Endothelial cell of umbilical vein (primary cell): ENCODE measurements around the gene GRIK3. TPM values are rescaled to one million over a fixed set of nuclear protein-coding genes. Genes with fewer than 3 reads are reported as not detected.

Experiments
- BruUV-seq: library from RNA; stranded (reverse); fragments of 400-500 nt; replicated peaks from 2 replicates; lab custom pipeline; 2021; lab: Mats Ljungman, UMichigan
- CTCF ChIA-PET: fragments of 300-600, 350-600 bp; sonication (Branson Sonifier 250); formaldehyde crosslinking; loops from one replicate; lab custom pipeline; 2021; ENCODE audit warnings: antibody characterized with exemption, inconsistent platforms; lab: Charles Lee
- POLR2A ChIA-PET: fragments of 300-600, 350-600 bp; sonication (Branson Sonifier 250); formaldehyde crosslinking; loops from one replicate; lab custom pipeline; 2021; ENCODE audit warnings: antibody characterized with exemption, inconsistent platforms; lab: Charles Lee
- DNase-seq: peaks from one replicate; pipeline ENCODE4 v3.0.0-alpha.2; 2011; ENCODE audit warnings: low read depth, low spot score
- FAIRE-seq: peaks from 2 replicates; lab custom pipeline; 2011; peaks lifted over from hg19 to GRCh38; lab: Jason Lieb, UNC
- H2AFZ ChIP-seq: 2 replicates; pipeline ENCODE4 v1.6.0; 2012; ENCODE audit warnings: low read depth, low read length, control low read depth, inconsistent platforms
- H3K27ac ChIP-seq: 2 replicates; pipeline ENCODE4 v1.5.1; 2011; ENCODE audit warnings: low read depth, mild to moderate bottlenecking, control low read depth, low read length, moderate library complexity; ENCODE audit not compliant: insufficient read depth
- H3K27me3 ChIP-seq, 2 experiments: 2 replicates each; pipeline versions ENCODE4 v1.6.0 to v1.6.1; 2011; ENCODE audit warnings: low read length in 2 of 2, mixed read lengths in 1 of 2; ENCODE audit not compliant: control insufficient read depth in 2 of 2, insufficient read depth in 2 of 2
- H3K36me3 ChIP-seq, 2 experiments: 2 replicates in 1 of 2; 3 replicates in 1 of 2; pipeline ENCODE4 v1.5.1; 2011; ENCODE audit warnings: low read length in 2 of 2, mild to moderate bottlenecking in 1 of 2, moderate library complexity in 1 of 2; ENCODE audit not compliant: control insufficient read depth in 2 of 2, insufficient read depth in 2 of 2; ENCODE audit errors: extremely low read depth in 1 of 2
- H3K4me1 ChIP-seq: 3 replicates; pipeline ENCODE4 v1.5.1; 2011; ENCODE audit warnings: mild to moderate bottlenecking, low read length; ENCODE audit not compliant: control insufficient read depth, insufficient read depth; ENCODE audit errors: extremely low read depth
- H3K4me2 ChIP-seq: 2 replicates; pipeline ENCODE4 v1.6.1; 2011; ENCODE audit warnings: low read length, control low read depth, mixed read lengths; ENCODE audit not compliant: insufficient read depth
- H3K4me3 ChIP-seq, 3 experiments: fragments of 200-600 bp in 1 of 3; sonication (generic), shearing (Covaris generic) in 1 of 3; replicated peaks in 1 of 3; 2 replicates each; pipeline ENCODE4 v1.5.1; 2011 to 2016; ENCODE audit warnings: control low read depth in 3 of 3, low read length in 3 of 3, mild to moderate bottlenecking in 2 of 3, inconsistent platforms in 1 of 3, low read depth in 1 of 3, moderate library complexity in 1 of 3; ENCODE audit not compliant: insufficient read depth in 1 of 3
- H3K79me2 ChIP-seq: 2 replicates; pipeline ENCODE4 v1.6.0; 2012; ENCODE audit warnings: low read length, inconsistent platforms; ENCODE audit not compliant: control insufficient read depth, insufficient read depth
- H3K9ac ChIP-seq: replicated peaks from 2 replicates; pipeline ENCODE3; 2011; ENCODE audit warnings: low read length, control low read depth; ENCODE audit not compliant: insufficient read depth; ENCODE audit errors: extremely low read depth
- H3K9me1 ChIP-seq: replicated peaks from 3 replicates; pipeline ENCODE4 v1.6.0; 2011; ENCODE audit warnings: mild to moderate bottlenecking, low read length; ENCODE audit not compliant: control insufficient read depth, insufficient read depth; ENCODE audit errors: extremely low read depth
- H3K9me3 ChIP-seq: replicated peaks from 2 replicates; pipeline ENCODE4 v1.5.1; 2012; ENCODE audit warnings: low read length, inconsistent platforms; ENCODE audit not compliant: control insufficient read depth, insufficient read depth
- H4K20me1 ChIP-seq: replicated peaks from 2 replicates; pipeline ENCODE3; 2011; ENCODE audit warnings: mild to moderate bottlenecking, low read length; ENCODE audit not compliant: control insufficient read depth, insufficient read depth; ENCODE audit errors: extremely low read depth
- EZH2 ChIP-seq: IDR thresholded peaks from 2 replicates; pipeline ENCODE4 v1.6.1; 2012; ENCODE audit warnings: borderline replicate concordance, low read depth, mild to moderate bottlenecking, moderate library complexity, low read length, inconsistent platforms; ENCODE audit not compliant: severe bottlenecking
- FOS ChIP-seq: IDR thresholded peaks from 2 replicates; pipeline ENCODE4 v1.6.1; 2011; ENCODE audit warnings: mild to moderate bottlenecking, low read length, moderate library complexity, borderline replicate concordance; ENCODE audit not compliant: insufficient read depth
- GATA2 ChIP-seq: IDR thresholded peaks from 2 replicates; pipeline ENCODE4 v1.7.0; 2011; ENCODE audit warnings: low read depth, mild to moderate bottlenecking, moderate library complexity, mixed read lengths, low read length; ENCODE audit not compliant: insufficient read length, insufficient read depth
- JUN ChIP-seq: IDR thresholded peaks from 2 replicates; pipeline ENCODE4 v1.6.1; 2011; ENCODE audit warnings: borderline replicate concordance, low read depth; ENCODE audit not compliant: insufficient read length, insufficient read depth
- MYC ChIP-seq: IDR thresholded peaks from one replicate; pipeline ENCODE4 v1.6.1; 2011; ENCODE audit warnings: mild to moderate bottlenecking, low read depth, low read length
- POLR2A ChIP-seq: IDR thresholded peaks from 2 replicates; pipeline ENCODE4 v1.6.1; 2012; ENCODE audit warnings: low read depth, mild to moderate bottlenecking, control low read depth, low read length
- POLR2AphosphoS5 ChIP-seq: IDR thresholded peaks from 2 replicates; pipeline ENCODE4 v1.6.1; 2012; ENCODE audit warnings: low read depth, mild to moderate bottlenecking, control low read depth, low read length, moderate library complexity; ENCODE audit not compliant: insufficient read depth
- dilution Hi-C: fragments of 300-500 bp; cut with MboI; formaldehyde crosslinking; loops from one replicate; pipeline ENCODE4 v1.15.0; 2019; ENCODE audit warnings: low sequenced_read_pairs; ENCODE audit not compliant: extremely low pct_ligation_motif_present
- intact Hi-C: fragments of 100-400 bp; cut with micrococcal nuclease; formaldehyde crosslinking; loops from one replicate; pipeline ENCODE4 v1.10.0; 2022
- polyA plus RNA-seq, 4 experiments: library from polyadenylated mRNA; depleted of rRNA in 3 of 4; stranded (reverse) in 3 of 4; unstranded in 1 of 4; fragments of >200 nt; gene quantifications; 2 replicates each; pipeline versions ENCODE4 v1.2.1 to v1.2.3, GENCODE V29; 2011 to 2012; ENCODE audit warnings: missing spikeins in 1 of 4
- total RNA-seq: library from RNA; stranded (reverse); gene quantifications from 2 replicates; pipeline ENCODE4 v1.2.3, GENCODE V29; 2021
- TF ChIP-seq, protein P1 (sequence below), 2 donors: IDR thresholded peaks; 1 replicate in 1 of 2; 2 replicates in 1 of 2; pipeline ENCODE4 v1.5.1; 2011; ENCODE audit warnings: low read length in 2 of 2, mild to moderate bottlenecking in 2 of 2, moderate library complexity in 2 of 2, control low read depth in 1 of 2, inconsistent platforms in 1 of 2, low read depth in 1 of 2; ENCODE audit not compliant: insufficient read depth in 1 of 2; ENCODE audit errors: extremely low read depth in 1 of 2
- TF ChIP-seq, protein P2 (sequence below): IDR thresholded peaks from 2 replicates; pipeline ENCODE4 v1.6.1; 2011; ENCODE audit not compliant: insufficient read depth, insufficient read length

The GRIK3 gene
- total and polyA plus RNA-seq, 2 donors (not counting 3 experiments of a cell fraction or from before 2014, with no cell fraction given): not detected

DNA sequence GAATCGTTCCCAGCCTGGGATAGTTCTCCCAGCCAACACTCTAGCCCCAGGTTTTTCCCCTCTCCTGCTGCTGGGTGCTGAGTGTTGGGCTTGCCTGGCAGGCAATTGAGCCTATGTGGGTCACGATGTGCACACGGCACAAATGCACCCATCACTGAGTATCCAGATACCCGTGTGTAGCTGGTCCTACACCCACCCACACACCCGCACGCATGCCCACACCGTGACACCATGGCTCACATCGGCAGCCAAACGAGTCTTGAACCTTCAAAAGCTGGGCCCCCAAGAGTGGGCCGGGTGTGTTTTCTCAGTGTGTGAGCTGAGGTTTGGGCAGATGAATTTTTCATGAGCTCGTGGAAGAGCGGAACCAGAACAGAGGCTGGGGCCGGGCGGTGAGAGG lies 188.5 kb downstream of the GRIK3 start:
- BruUV-seq: no TSS peak

DNA sequence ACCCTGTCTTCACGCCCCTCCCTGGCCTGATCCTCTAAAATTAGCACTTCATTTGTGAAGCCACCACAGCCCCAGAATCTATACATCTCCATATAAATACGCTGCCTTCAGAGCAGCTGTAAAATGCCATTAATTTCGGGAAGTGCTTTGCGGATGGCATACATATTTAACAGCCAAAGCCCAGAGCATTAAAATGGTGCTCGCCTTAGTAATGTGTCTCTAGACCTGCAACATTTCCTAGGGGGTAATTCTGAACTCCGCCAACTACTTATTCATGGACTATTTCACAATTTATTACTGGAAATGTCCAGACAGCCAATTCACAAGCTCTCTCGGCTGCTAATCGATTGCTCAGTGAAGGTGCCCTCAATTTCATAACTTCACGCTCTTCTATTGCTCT lies 189.4 kb downstream of the GRIK3 start:
- ChIA-PET CTCF (interaction anchor here (1.5 kb wide), 1 partner anchor 9 kb away, joined by 4 read pairs; no protein-coding TSS in a partner anchor), POLR2A (no interaction called here)
- no peaks in the 10 kb centered on the region for H3K27me3 ChIP-seq
- no peaks in the 10 kb centered on the region for H3K4me1 ChIP-seq
- H3K4me3 ChIP-seq: no peak overlapping the region
- H4K20me1 ChIP-seq: no peaks in the 10 kb centered on the region
- FAIRE-seq (no peak), DNase-seq (no peak)
- TF ChIP-seq EZH2: no peak
- no peak for TF ChIP-seq GATA2
- TF ChIP-seq POLR2AphosphoS5: no peak
- TF ChIP-seq, protein P1, sequence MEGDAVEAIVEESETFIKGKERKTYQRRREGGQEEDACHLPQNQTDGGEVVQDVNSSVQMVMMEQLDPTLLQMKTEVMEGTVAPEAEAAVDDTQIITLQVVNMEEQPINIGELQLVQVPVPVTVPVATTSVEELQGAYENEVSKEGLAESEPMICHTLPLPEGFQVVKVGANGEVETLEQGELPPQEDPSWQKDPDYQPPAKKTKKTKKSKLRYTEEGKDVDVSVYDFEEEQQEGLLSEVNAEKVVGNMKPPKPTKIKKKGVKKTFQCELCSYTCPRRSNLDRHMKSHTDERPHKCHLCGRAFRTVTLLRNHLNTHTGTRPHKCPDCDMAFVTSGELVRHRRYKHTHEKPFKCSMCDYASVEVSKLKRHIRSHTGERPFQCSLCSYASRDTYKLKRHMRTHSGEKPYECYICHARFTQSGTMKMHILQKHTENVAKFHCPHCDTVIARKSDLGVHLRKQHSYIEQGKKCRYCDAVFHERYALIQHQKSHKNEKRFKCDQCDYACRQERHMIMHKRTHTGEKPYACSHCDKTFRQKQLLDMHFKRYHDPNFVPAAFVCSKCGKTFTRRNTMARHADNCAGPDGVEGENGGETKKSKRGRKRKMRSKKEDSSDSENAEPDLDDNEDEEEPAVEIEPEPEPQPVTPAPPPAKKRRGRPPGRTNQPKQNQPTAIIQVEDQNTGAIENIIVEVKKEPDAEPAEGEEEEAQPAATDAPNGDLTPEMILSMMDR (IDR thresholded peaks at IDR 0.05; ENCODE audit: extremely low read depth in 1 of 2, insufficient read depth in 1 of 2, low read depth in 1 of 2, low read length in 2 of 2): no peak
- no peak for TF ChIP-seq JUN
- no peak for TF ChIP-seq POLR2A
- no peak for TF ChIP-seq FOS
- TF ChIP-seq, protein P2, sequence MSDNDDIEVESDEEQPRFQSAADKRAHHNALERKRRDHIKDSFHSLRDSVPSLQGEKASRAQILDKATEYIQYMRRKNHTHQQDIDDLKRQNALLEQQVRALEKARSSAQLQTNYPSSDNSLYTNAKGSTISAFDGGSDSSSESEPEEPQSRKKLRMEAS: no peak
- no peak for TF ChIP-seq MYC
- no peaks in the 10 kb centered on the region for H3K9me3 ChIP-seq
- no peaks in the 10 kb centered on the region for H3K79me2 ChIP-seq
- dilution Hi-C loops (no loop called here), intact Hi-C loops (no loop called here)
- H3K27ac ChIP-seq: no peak overlapping the region
- no peak overlapping the region for H3K4me2 ChIP-seq
- BruUV-seq: no TSS peak
- no peaks in the 10 kb centered on the region for H3K9me1 ChIP-seq
- H2AFZ ChIP-seq: no peak overlapping the region
- no peaks in the 10 kb centered on the region for H3K36me3 ChIP-seq
- no peak overlapping the region for H3K9ac ChIP-seq

More for the DNA sequence above, 188.5 kb downstream of the GRIK3 start:
- dilution Hi-C loops (no loop called here), intact Hi-C loops (no loop called here)
- Histone ChIP-seq H3K4me1 (no peaks in the 10 kb centered on the region), H3K9me3 (no peaks in the 10 kb centered on the region), H4K20me1 (no peaks in the 10 kb centered on the region), H3K36me3 (no peaks in the 10 kb centered on the region), H3K9ac (no peak overlapping the region), H3K4me3 (no peak overlapping the region), H3K9me1 (no peaks in the 10 kb centered on the region), H3K27ac (no peak overlapping the region), H2AFZ (no peak overlapping the region), H3K79me2 (no peaks in the 10 kb centered on the region), H3K27me3 (no peaks in the 10 kb centered on the region), H3K4me2 (no peak overlapping the region)
- TF ChIP-seq, protein P1 (IDR thresholded peaks at IDR 0.05; ENCODE audit: extremely low read depth in 1 of 2, insufficient read depth in 1 of 2, low read depth in 1 of 2, low read length in 2 of 2): no peak
- TF ChIP-seq JUN: no peak
- ChIA-PET POLR2A (no interaction called here), CTCF (interaction anchor here (1.5 kb wide), 1 partner anchor 8 kb away, joined by 4 read pairs; no protein-coding TSS in a partner anchor)
- DNase-seq: no peak
- no peak for FAIRE-seq
